Left lung (tissue), 10 donors: ENCODE data around the gene COBL. TPM values are rescaled to one million over a fixed set of nuclear protein-coding genes. Genes with fewer than 3 reads are reported as not detected.

ENCODE experiments used
- ATAC-seq: fragments of 200-7000 bp; cut with Tn5 transposase; one replicate; pipeline ENCODE4 v1.9.1; 2020; ENCODE audit warnings: moderate library complexity
- DNase-seq, 4 donors: peaks; one replicate each; pipeline ENCODE4 v3.0.0-alpha.2; 2013 to 2020
- H3K27ac ChIP-seq, 2 donors: fragments of 200-600 bp; sonication (generic) in 1 of 2; one replicate each; pipeline versions ENCODE4 v1.5.0 to v1.8.0; 2020 to 2021
- H3K27me3 ChIP-seq, 2 donors: fragments of 200-600 bp; sonication (generic) in 1 of 2; one replicate each; pipeline versions ENCODE4 v1.5.0 to v1.8.0; 2020 to 2021
- H3K36me3 ChIP-seq, 2 donors: fragments of 200-600 bp; sonication (generic) in 1 of 2; one replicate each; pipeline versions ENCODE4 v1.5.0 to v1.8.0; 2020 to 2021
- H3K4me1 ChIP-seq, 2 donors: fragments of 200-600 bp; one replicate each; pipeline ENCODE4 v1.8.0; 2021
- H3K4me3 ChIP-seq, 2 donors: fragments of 200-600 bp; sonication (generic) in 1 of 2; one replicate each; pipeline versions ENCODE4 v1.5.0 to v1.8.0; 2020 to 2021; ENCODE audit warnings: mild to moderate bottlenecking in 1 of 2
- H3K9me3 ChIP-seq, 2 donors: fragments of 200-600 bp; sonication (generic) in 1 of 2; one replicate each; pipeline versions ENCODE4 v1.5.0 to v1.8.0; 2020 to 2021
- CTCF ChIP-seq, 2 donors: fragments of 200-600 bp; sonication (generic) in 1 of 2; IDR thresholded peaks; one replicate each; pipeline versions ENCODE4 v1.5.0 to v1.8.0; 2021; ENCODE audit warnings: antibody characterized with exemption in 2 of 2
- intact Hi-C, 2 donors: fragments of 100-400 bp; cut with DNase I; formaldehyde crosslinking; loops; one replicate each; pipeline versions ENCODE4 v1.11.2 to v1.14.2; 2022
- polyA plus RNA-seq, 6 donors: library from polyadenylated mRNA; unstranded; fragments of 120-200 nt; gene quantifications; one replicate each; pipeline ENCODE4 v1.2.1, GENCODE V29; 2013; ENCODE audit not compliant: insufficient read length in 6 of 6
- total RNA-seq, 2 donors: library from RNA; stranded (reverse); fragmentation: NEBNext Ultra II Directional; extraction: Animal tissue kit (Norgen Biotek cat#: 25700); gene quantifications; one replicate each; pipeline ENCODE4 v1.2.1, GENCODE V29; 2021
- donor health status: DM: no; HTN: yes; CAD: no.
- donor health status: DM: no; HTN: no; CAD: no.

COBL gene
- total and polyA plus RNA-seq, 8 donors, result 3.6 to 36.1 (median 6.4) TPM

GRCh38 chr7:51256916-51257315 is 59.7 kb downstream of the COBL start:
- no peaks in the 10 kb centered on the region for H3K36me3 ChIP-seq
- no peaks in the 10 kb centered on the region for H3K27me3 ChIP-seq
- no peaks in the 10 kb centered on the region for H3K9me3 ChIP-seq
- H3K4me1 ChIP-seq, result no peaks in the 10 kb centered on the region
- TF ChIP-seq CTCF (IDR thresholded peaks at IDR 0.05), result no peak
- ATAC-seq (no peak), DNase-seq (no peak)
- no peak overlapping the region for H3K27ac ChIP-seq
- no peak overlapping the region for H3K4me3 ChIP-seq
- intact Hi-C loops, result no loop called here

- Histone ChIP-seq H3K27ac (no peak overlapping the region), H3K4me1 (no peaks in the 10 kb centered on the region), H3K4me3 (no peak overlapping the region), H3K27me3 (no peaks in the 10 kb centered on the region), H3K9me3 (no peaks in the 10 kb centered on the region), H3K36me3 (no peaks in the 10 kb centered on the region)
- no peak for TF ChIP-seq CTCF (IDR thresholded peaks at IDR 0.05)
- ATAC-seq, result peak; percentile 79
- no peak for DNase-seq
- intact Hi-C loops, result no loop called here
Observed at GRCh38 chr7:51256209-51256781, 60.3 kb downstream of the COBL start.

GRCh38 chr7:51255536-51256208 is 60.9 kb downstream of the COBL start:
- H3K9me3 ChIP-seq, result no peaks in the 10 kb centered on the region
- H3K4me3 ChIP-seq, result no peak overlapping the region
- H3K4me1 ChIP-seq, result no peaks in the 10 kb centered on the region
- TF ChIP-seq CTCF (IDR thresholded peaks at IDR 0.05), result no peak
- DNase-seq, result no peak
- H3K27me3 ChIP-seq, result no peaks in the 10 kb centered on the region
- H3K36me3 ChIP-seq, result no peaks in the 10 kb centered on the region
- intact Hi-C loops, result no loop called here
- no peak overlapping the region for H3K27ac ChIP-seq
- peak; percentile 59 for ATAC-seq

GRCh38 chr7:51255036-51255435 is 61.6 kb downstream of the COBL start:
- ATAC-seq (no peak), DNase-seq (no peak)
- Histone ChIP-seq H3K4me3 (no peak overlapping the region), H3K9me3 (no peaks in the 10 kb centered on the region), H3K4me1 (no peaks in the 10 kb centered on the region), H3K27ac (no peak overlapping the region), H3K27me3 (no peaks in the 10 kb centered on the region), H3K36me3 (no peaks in the 10 kb centered on the region)
- TF ChIP-seq CTCF (IDR thresholded peaks at IDR 0.05), result no peak
- intact Hi-C loops, result no loop called here

GRCh38 chr7:51253157-51253556 is 63.5 kb downstream of the COBL start:
- H3K4me3 ChIP-seq, result no peak overlapping the region
- intact Hi-C loops, result no loop called here
- no peak for DNase-seq
- H3K9me3 ChIP-seq, result no peaks in the 10 kb centered on the region
- H3K4me1 ChIP-seq, result no peaks in the 10 kb centered on the region
- ATAC-seq, result peak; percentile 31
- TF ChIP-seq CTCF (IDR thresholded peaks at IDR 0.05), result no peak
- H3K27ac ChIP-seq, result no peak overlapping the region
- H3K36me3 ChIP-seq, result no peaks in the 10 kb centered on the region
- H3K27me3 ChIP-seq, result no peaks in the 10 kb centered on the region
